ENCODE measurements around the gene NAPSA.

NAPSA gene

DNA sequence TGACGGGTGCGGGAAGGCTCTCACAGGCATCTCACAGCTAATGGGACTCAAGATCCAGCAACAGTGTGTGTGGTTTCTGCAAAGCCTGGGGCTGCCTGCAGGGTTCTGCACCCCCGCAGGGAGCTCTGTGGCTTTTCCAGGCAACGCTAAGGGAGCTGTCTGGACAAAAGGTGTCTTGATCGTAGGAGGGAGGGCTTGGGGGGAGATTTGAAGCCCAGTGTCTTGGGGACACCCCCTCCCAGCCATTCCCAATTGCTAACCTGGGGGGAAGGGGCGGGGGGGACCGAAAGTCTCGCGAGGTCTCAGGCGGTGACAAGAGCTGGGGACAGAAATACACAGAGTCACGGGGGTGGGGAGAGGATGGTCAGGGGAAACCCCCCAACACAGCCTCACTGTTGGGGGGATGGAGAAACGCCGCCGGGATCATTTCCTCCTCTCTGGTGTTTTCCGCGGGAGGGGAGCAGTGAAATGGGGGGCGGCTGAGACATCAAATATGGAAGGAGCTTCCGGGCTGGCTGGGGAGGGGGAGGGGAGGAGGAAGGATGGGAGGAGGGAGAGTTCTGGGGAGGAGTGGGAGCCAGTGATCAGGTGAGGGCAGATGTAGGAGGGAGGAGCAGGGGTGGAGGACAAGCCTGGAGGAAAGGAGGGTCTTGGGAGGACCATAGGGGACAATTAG lies 49.5 kb downstream of the NAPSA start:
- peak; percentile 7 for DNase-seq (ENCODE audit: low read depth, low spot score)

DNA sequence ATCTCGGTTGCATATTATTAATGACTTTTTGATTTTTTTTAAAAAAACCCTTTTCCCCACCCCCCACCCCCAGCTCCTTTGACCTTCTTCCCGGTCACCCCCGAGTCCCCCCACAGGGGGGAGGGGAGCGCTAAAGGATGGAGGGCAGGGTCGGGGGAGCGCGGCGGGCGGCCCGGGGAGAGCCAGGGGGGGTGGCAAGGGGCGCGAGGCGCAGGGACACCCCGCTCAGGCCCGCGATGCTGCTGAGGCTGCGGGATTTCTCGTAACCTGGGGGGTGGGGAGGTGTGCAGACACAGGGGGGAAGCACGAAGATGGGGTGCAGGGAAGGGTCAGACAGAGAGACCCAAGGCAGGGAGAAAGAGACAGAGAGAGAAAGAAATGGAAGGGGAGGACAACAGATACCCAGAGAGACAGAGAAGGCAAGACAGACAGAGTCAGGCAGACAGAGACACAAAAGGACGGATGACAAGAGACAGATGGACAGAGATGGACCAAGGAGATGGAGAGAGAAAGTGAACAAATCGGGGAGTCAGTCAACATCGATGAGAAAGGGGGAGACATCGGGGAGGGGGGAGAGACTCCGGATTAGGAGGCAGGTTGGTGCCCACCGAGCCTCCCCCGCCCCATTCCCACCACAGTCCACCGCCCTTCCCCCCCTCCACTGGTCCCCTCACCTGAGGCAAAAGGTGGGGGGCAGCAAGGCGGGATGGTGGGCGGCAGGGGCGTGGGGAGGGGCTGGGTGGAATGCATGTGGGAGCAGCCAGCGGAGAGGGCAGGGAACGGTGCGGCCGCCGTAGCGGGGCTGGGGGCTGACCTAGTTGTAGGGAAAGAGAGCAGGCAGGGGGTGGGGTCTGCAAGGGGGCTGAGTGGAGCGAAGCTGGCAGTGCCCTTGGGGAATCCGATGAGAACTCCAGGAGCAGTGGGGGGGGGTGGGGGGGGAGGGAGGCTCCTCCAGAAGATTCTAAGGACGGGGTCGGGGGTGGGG lies 50.4 kb downstream of the NAPSA start:
- in situ Hi-C loops (cut with HindIII; ENCODE audit: low sequenced_read_pairs) = no loop called here
- TF ChIP-seq, protein P1, sequence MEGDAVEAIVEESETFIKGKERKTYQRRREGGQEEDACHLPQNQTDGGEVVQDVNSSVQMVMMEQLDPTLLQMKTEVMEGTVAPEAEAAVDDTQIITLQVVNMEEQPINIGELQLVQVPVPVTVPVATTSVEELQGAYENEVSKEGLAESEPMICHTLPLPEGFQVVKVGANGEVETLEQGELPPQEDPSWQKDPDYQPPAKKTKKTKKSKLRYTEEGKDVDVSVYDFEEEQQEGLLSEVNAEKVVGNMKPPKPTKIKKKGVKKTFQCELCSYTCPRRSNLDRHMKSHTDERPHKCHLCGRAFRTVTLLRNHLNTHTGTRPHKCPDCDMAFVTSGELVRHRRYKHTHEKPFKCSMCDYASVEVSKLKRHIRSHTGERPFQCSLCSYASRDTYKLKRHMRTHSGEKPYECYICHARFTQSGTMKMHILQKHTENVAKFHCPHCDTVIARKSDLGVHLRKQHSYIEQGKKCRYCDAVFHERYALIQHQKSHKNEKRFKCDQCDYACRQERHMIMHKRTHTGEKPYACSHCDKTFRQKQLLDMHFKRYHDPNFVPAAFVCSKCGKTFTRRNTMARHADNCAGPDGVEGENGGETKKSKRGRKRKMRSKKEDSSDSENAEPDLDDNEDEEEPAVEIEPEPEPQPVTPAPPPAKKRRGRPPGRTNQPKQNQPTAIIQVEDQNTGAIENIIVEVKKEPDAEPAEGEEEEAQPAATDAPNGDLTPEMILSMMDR (IDR thresholded peaks at IDR 0.05; ENCODE audit: low read depth, low read length) = no peak
- H3K4me3 ChIP-seq (ENCODE audit: low read depth, low read length) = no peak overlapping the region
- no peak for DNase-seq (ENCODE audit: low read depth, low spot score)

More for the DNA sequence above, 49.5 kb downstream of the NAPSA start:
- H3K4me3 ChIP-seq (ENCODE audit: low read depth, low read length) = no peak overlapping the region
- in situ Hi-C loops (cut with HindIII; ENCODE audit: low sequenced_read_pairs) = no loop called here
- TF ChIP-seq, protein P1 (IDR thresholded peaks at IDR 0.05; ENCODE audit: low read depth, low read length) = no peak

DNA sequence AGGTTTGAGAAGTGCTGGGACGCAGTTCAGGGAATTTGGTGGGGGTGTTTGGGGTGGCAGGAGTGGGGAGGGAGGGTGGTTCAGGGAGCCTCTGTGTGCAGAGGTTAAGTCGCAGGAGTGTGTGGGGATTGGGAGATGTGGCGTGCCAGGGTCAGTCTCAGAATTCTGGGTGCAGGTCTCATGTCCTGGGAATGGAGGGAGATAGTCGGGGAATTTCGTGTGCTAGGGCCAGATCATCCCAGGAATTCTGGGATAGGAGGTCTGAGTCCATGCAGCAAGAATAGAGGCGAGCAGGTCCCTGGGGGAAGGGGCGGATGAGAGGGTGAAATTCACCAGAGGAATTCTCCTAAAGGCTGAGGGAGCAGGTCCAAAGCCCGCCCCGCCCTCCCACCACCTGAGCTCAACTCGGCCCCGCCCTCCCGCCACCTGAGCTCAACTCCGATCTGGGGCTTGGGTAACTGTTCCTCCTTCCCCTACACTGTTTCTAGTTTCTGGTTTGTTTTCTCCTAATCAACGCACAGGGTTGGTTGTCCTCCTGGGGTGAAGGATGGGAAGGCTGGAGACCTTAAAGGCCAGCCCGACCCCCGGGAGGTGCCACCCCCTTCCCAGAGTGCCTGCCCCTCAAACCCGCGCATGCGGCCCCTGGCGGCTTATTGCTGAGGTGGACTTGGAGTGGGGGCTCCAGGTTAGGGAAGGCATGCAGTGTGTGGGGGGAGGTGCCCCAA lies 51.5 kb downstream of the NAPSA start:
- no peak overlapping the region for H3K4me3 ChIP-seq (ENCODE audit: low read depth, low read length)
- in situ Hi-C loops (cut with HindIII; ENCODE audit: low sequenced_read_pairs) = no loop called here
- TF ChIP-seq, protein P1 (IDR thresholded peaks at IDR 0.05; ENCODE audit: low read depth, low read length) = no peak
- DNase-seq (ENCODE audit: low read depth, low spot score) = no peak

DNA sequence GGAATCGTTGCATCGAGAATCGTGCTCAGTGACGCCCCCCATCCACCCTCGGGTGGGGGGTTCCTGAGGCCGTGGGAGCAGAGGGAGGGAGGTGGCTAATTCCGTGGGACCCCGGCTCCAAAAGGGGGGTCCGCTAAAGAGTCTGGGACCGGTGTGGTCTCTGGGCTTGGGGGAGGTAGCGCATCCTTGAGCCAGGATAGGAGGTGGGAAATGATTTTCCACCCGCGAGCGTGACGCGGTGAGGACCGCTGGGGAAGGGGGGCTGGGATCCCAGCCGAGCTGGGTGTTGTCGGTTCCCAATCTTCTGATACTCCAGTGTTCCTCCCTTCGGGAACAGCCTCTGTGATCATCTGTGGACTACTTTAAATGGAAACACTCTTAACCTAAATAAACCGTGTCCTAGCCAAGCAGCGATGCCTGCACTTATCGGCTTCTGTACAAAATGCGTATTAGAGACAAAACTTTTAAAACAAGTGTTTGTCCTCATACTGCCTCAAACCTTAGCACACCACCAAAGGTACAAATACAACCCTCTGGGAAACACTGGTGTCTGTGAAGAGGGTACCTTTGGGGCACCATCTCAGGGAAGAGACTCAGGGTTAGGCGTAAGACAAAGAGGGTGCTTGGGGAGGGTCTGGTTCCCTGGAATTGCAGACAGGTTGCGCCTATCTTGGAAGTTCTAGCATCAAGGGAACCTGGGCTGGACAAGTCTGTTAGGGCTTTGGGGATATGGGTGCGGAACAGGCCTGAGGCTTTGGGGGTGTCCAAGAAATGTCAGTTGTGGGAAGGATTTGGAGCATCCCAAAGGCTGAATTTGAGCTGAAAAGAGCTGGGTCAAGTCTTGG lies 52.2 kb downstream of the NAPSA start:
- TF ChIP-seq, protein P1 (IDR thresholded peaks at IDR 0.05; ENCODE audit: low read depth, low read length) = no peak
- no peak overlapping the region for H3K4me3 ChIP-seq (ENCODE audit: low read depth, low read length)
- DNase-seq (ENCODE audit: low read depth, low spot score) = no peak
- in situ Hi-C loops (cut with HindIII; ENCODE audit: low sequenced_read_pairs) = no loop called here

DNA sequence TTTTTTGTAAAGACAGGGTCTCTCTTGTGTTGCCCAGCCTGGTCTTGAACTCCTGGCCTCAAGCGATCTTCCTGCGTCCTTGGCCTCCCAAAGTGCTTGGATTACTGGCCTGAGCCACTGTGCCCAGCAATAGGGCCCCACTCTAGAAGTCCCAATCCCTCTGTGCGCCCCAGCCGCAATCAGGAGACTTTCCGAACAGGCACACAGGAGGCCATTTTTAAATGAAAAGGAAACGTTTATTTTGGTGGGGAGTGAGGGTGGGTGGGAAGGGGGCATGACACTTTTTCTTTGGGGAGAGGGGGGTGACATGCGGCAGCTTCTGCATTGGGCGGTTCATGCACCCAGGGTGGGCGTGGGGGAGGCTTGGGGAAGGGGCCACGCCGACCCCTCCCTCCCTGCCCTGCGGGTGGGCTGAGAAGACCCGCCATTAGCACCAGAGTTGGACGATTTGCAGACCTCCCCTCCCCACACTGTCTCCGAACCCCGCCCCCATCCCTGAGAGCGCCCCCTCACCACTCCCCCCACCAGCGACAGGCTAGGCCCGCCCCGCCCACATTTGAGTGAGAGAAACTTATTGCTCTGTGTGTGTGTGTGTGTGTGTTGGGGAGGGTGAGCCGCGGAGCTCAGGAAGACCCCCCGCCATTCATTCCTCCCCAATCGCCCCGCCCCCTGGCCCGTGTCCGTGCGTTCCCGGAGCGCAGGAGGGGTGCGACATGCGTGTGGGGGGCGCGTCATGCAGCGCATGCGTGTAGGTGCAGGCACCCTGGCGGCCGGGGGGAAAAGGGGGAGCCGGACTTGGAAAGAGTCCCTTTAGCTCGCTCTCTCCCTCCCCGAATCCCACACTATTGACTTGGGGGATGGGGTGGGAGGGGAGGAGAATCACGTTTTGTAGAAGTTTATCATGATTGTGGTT lies 53.5 kb downstream of the NAPSA start:
- in situ Hi-C loops (cut with HindIII; ENCODE audit: low sequenced_read_pairs) = no loop called here
- no peak for DNase-seq (ENCODE audit: low read depth, low spot score)
- TF ChIP-seq, protein P1 (IDR thresholded peaks at IDR 0.05; ENCODE audit: low read depth, low read length) = no peak
- H3K4me3 ChIP-seq (ENCODE audit: low read depth, low read length) = no peak overlapping the region
